NK-92 (cell line): ENCODE data around the gene KAT2B.
"Not testable (repeated sequence)": the region's sequence is repeated elsewhere in the genome, so short reads cannot be mapped to it uniquely, and the experiment has no call there.

Experiments used
- DNase-seq: peaks from one replicate; lab custom pipeline; 2025; ENCODE audit not compliant: unreplicated experiment; lab: John Stamatoyannopoulos, UW

KAT2B gene

DNA sequence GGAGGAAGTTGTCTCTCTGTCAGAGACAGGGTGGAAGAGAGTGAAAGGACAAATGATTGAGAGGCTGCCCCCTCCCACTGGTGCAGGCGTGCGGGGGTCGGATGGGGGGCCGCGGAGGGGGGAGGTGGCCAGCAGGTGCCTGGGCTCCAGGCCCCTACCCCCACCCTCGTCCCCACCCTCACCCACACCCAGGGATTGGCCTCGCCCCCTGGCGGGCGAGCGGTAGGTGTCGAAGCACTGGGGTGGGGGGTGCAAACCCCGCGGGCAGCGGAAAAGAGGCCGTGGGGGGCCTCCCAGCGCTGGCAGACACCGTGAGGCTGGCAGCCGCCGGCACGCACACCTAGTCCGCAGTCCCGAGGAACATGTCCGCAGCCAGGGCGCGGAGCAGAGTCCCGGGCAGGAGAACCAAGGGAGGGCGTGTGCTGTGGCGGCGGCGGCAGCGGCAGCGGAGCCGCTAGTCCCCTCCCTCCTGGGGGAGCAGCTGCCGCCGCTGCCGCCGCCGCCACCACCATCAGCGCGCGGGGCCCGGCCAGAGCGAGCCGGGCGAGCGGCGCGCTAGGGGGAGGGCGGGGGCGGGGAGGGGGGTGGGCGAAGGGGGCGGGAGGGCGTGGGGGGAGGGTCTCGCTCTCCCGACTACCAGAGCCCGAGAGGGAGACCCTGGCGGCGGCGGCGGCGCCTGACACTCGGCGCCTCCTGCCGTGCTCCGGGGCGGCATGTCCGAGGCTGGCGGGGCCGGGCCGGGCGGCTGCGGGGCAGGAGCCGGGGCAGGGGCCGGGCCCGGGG lies at the start of gene KAT2B:
KAT2B (plus strand) TSS at position 682 of the 783 bp plus-strand sequence; CDS start at position 714, 32 bp downstream.
- no peak for DNase-seq

DNA sequence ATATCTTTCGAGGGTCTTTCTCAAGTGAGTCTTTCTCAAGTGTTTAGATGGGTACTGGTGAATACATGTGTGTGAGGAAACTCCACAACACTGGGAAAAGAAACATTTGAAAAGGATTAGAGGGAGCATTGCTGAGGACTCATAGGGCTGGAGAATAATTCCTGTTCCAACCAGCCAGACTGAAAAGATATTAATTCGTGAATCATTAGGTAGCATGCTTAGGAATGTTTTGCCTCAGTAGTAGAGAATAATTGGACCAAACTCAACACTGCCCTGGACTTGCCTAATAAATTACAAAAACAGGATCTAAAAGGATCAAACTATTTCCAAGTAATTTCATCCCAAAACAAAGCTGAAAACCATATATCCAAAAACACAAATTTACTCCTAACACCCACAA lies 45.5 kb upstream of the KAT2B start:
- DNase-seq: no peak

DNA sequence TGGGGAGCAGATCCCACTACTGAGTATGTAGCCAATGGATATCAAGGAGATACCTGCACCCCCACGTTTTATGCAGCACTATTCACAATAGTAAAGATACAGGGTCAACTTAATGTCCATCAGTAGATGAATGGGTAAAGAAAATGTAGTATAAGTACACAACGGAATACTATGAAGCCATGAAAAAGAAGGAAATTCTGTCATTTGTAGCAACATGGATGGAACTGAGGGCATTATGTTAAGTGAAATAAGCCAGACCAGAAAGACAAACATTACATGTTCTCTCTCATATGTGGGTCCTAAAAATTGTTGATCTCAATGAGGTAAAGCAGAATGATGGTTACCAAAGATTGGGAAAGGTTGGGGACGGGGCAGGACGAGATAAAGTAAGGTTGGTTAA lies 42.7 kb upstream of the KAT2B start:
- DNase-seq: no peak

DNA sequence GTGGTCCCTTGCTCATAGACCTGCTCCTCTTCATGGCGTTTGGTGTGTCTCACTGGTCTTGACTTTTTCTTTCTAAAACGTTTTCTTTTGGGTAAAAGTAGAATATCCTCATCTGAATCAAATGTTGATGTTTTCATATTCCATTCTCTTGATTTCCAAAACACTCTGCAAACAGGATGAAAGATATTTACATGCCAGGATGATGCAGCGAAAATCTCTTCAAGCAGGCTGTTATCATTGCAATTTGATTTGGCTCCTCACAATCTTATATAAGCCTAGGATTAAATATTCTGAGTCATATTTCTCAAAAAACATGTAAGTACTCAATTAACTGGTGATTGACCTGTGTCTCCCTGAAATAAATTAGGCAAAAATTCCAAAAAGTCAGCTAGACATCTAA lies 38.3 kb upstream of the KAT2B start:
- no peak for DNase-seq

DNA sequence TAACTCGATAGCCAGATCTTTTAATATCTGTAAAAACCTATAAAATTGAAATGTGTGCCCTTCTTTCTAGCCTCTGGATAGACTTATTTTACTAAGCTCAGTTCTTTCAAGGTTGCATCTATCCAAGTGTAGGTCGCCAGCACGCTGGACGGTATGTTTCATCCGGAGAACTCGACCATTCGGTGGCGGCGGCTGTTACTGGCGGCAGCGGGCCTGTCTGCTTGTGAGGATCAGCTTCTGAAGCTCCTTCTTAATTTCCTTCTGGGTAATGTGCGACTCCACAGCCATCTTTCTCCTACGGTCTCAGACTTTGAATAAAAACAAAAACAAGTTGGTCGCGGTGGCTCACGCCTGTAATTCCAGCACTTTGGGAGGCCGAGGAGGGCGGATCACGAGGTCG lies 32.3 kb upstream of the KAT2B start:
- DNase-seq: no peak

DNA sequence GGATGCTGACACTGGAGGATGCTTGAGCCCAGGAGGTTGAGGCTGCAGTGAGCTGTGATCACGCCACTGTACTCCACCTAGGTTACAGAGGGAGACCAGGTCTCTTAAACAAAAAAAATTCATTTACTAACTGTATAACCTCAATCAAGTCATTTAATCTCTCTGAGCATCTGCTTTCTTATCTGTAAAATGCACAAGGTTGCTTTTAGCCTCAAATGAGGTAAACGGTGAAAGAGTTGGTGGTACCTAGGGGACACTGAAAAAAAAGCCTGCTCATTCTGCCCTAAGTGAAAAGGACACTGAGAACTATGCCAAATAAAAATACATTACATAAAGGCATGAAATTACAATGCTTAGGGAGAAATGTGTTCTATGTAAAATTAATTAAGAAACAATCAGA lies 31.6 kb upstream of the KAT2B start:
- DNase-seq: no peak

DNA sequence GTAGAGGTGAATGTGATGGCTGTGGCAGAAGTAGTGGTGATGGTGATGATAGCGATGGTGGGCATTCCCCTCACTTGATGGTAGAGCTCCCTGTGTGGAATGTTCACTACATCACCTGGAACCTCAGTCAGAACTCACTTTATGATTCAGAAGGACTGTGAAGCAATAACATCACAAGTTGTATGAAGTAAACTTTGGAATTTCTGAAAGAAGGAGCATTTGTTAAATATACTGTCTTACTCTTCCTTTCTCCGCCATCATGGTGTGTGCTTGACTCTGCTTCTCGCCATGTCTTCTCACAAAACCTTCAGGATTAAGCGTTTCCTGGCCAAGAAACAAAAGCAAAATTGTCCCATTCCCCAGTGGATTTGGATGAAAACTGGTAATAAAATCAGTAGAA lies 28.1 kb upstream of the KAT2B start, which contains the start of gene PP2D1:
PP2D1 (minus strand) TSS at position 101 of the 400 bp plus-strand sequence. CDS start 192 bp downstream, outside the sequence.
- DNase-seq: no peak

DNA sequence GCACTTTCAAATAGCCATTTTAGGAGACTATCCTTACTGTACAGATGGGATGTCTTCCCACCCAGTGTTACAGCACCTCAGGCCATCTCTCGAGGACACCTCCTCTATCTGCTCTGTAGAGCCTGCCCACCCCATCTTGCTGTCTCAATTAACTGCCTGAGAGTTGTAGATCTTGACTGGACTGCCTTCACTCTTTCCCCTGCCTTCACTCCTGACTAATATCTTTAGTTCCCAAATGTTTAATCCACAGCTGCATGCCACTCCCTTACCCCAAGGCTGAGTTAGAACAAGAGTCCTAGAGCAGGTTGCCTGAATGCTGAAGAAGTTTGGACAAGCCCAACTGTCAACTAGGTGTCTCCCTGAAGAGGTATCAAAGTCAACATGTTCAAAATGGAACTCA lies 26.9 kb upstream of the KAT2B start:
- DNase-seq: no peak

DNA sequence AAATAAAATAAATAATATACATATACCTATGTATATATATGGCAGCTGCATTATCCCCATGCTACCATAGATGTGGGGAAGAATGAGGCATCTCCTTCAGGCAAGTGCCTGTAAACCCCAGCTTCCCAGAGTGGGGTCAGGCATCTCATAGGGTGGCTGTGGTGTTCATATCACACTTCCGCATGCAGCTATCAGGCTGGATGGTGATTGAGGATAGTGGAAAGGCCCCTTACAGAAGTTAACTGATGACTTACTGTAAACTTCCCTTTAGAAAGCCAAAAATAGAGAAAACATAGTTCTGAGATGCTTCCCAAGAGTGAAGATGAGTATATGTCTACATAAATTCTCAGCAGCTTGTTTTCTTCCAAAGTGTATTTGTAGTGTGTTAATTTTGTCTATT lies 24.7 kb upstream of the KAT2B start:
- DNase-seq: no peak

DNA sequence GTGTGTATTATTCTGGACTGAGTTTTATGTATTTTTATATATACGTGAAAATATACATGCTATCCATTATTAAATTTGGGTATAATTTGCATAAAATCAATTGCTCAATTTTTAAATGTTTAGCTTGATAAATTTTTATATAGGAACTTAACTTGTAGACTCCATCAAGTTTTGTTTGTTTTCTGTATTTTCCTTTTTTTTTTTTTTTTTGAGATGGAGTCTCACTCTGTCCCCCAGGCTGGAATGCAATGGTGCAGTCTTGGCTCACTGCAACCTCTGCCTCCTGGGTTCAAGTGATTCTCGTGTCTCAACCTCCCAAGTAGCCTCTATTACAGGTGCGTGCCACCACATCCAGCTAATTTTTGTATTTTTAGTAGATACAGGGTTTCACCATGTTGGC lies 24.2 kb upstream of the KAT2B start:
- not testable (repeated sequence) for DNase-seq

DNA sequence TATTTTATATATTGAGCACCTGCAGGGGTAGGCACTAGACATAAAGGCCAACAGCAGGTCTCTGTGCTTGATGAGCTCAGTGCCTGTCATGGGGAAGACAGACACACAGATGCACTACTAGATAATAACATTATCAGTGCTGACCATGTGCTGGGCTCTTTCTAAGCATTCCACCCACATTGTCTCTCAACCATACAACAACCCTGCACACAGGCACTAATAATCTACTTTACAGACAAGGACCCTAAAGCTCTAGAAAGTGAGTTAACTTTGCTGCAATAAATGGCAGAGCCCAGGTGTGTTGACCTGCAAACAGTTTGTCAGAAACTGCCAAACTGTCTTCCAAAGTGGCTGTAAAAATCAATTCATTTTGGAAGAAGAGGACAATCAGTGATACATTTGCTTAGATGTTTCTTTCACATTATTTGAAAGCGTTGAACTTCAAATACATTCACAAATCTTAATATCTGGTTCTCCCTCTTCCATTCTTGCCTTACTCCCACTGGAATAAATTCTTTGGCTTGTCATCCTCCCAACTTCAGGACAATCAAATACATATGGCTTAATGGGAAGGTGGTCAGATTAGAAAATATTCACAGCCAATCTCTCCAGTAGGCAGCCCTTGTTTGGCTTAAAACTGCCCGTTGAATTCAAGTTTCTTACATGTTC lies 17.2 kb upstream of the KAT2B start:
- DNase-seq: no peak

DNA sequence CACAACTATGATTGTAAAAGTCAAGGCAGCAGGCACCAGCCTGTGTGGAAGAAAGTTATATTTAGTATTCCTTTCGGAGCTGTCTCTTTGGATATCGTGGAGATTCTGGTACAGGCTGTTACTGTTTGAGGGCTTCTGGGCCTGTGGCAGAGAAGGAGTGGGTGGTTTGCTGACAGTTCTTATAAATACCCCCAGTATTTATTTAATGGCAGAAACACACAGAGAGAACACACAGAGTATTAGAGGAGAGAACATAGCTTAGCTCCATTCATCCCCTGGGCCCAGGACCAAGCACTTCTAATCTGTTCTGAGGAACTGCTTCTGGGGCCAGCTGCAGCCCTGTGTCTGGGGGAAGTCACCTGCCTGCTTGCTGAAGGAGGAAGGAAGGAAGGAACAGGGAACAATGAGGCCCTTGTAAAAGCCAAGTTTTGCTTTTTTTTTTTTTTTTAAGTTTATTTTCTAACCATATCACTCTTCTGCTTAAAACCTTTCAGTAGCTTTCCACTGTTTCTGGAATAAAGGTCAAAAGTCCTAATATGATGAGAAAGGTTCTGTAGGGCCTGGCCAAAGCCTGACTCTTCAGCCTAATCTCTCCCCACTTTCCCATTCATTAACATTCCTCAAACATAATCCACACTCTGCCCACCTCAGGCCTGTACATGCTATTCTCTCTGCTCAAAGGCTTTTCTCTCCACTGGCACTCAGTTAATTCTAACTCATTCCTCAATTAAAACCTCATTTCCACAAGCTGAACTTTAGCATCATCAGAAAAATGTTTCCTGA lies 16.4 kb upstream of the KAT2B start:
- DNase-seq: no peak

DNA sequence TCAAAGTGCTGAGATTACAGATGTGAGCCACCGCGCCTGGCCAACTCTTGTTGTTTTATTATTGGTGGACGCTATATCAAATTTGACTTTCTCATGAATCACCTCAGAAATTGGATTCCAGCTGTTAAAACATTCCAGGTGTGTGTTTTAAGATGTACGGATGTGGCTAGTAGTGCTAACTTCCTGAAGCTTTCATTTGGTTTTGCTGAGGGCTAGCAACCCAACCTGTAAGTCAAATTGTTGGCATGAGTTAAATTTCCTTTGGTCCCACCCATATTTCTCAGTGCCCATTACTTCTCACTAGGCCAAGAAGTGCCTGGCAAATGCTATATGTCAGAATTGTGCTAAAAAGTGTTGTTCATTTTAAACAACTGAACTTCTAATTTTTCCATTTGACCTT lies 13.1 kb upstream of the KAT2B start:
- no peak for DNase-seq

DNA sequence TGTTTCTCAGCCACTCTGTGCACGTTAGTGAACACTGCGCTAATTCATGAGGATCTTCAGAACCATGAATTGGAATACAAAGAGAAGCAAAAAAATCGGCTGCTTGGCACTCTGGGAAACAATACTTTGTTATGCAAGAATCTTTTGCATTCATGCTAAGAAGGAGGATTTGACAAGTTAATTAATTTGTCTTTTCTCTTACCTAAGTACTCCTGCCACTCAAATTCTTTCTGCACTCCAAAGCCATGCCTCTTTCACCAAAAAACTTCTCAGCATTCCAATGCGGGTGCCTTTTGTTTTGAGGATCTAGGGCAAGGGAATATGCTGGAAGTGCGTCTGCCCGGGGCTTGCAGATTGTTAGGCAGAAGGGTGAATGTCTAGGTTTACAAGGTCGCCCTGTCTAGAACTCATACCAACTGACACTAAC lies 11.3 kb upstream of the KAT2B start:
- DNase-seq: no peak

DNA sequence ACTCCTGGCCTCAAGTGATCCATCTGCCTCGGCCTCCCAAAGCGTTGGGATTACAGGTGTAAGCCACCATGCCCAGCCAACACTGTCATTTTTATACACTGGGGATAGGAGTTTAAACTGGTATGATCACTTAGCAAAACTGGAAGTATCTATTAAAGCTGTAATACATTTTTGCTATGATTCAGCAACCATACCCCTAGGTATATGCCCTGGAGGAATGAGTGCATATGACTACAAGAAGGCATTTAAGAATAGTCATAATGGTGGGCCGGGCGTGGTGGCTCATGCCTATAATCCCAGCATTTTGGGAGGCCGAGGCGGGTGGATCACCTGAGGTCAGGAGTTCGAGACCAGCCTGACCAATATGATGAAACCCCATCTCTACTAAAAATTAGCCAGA lies 8.3 kb upstream of the KAT2B start:
- DNase-seq: not testable (repeated sequence)

DNA sequence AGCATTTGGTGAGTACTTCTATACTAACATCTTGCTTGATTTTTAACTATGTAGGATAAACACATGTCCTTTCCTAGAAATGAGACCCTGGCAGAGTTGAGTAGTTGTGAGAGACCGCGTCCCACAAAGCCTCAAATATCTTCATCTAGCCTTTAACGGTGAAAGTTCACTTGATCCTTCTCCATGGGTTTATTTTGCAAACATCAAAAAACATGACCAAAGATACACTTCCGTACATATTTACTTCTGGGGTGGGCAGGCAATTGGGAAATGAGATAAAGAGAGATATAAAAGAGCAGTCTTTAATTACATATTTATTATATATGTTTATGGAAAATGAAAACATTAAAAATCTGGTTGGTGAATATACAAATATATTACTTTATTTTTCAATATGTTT lies 5.2 kb upstream of the KAT2B start:
- no peak for DNase-seq

DNA sequence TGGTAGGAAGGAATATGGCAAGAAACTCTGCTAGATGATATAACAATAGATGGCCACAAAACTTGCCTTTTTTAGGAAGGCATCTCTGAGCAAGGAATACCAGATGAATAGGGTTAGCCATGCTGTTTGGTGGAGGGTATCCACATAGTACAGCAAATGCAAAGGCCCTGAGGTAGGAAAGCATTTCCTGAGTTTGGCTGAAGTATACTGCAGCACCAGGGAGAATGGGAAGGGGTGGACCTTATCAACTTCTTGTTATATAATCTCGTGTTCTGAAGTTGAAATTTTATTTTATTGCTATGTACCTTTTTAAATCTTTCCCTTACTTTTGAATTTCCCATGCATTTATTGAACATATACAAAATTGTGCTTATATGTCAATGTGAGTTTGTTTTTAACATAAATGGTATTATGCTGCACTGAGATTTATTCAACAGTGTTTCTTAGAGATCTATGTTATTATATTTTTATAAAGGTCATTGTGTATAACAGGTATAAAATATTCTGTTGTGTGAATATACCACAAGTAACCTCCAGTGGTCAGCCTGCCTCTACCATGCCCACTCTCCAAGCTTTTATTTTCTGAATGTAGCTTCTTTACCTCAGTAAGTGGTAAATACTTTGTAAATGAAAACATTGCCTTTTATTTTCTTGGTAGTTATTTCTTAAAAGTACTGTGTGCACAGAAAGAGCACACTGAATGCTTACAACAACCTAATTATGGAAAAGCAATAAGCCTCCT lies 2.8 kb upstream of the KAT2B start:
- DNase-seq: no peak

DNA sequence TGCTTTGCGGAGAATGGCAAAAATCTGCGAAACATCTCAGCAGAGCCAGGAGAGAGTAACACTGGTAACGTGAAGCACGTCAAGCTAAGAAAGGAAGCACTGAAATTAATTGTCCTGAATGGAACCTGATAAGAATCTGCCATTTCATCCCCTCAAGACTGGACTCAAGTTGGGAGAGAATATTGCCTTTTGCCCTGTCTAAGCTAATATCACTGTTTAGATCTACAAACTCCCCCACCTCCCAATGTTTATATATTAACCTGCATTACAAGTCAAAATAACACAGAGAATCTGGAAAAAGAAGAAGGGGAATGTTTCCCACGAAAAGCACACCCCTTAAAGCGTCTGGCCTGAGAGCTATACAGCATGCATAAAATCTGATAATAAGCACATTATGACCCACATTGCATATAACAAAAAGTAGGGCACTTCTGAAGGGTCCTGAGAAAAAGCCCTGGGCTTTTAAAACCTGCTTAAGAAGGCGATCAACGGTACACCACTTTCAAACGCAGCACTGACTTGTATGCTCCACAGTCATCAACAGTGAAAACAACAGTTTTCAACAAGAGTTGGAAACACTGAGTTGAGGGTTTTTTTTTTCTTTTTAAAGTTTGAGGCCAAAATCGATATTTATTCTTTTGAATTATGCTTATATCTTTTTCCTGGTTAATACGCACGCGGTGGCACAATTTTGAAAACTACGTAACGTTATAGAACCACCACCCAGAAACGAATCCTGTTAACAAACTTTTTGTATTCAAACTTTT lies 1.4 kb upstream of the KAT2B start:
- DNase-seq: no peak

DNA sequence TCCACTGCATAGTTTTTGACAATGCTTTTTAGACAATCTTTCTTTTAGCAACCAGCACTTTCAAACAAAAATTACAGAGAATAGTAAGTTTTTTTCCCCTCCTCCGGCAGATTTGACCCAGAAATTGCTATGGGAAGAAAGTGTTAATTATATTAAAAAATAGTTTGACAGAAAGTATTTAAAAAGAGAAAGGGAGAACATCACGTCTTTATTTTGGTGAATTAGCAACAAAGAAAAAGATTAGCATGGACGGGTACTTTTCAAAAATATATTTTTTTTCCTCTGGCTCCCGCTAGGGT lies 831 bp upstream of the KAT2B start:
- DNase-seq: no peak

DNA sequence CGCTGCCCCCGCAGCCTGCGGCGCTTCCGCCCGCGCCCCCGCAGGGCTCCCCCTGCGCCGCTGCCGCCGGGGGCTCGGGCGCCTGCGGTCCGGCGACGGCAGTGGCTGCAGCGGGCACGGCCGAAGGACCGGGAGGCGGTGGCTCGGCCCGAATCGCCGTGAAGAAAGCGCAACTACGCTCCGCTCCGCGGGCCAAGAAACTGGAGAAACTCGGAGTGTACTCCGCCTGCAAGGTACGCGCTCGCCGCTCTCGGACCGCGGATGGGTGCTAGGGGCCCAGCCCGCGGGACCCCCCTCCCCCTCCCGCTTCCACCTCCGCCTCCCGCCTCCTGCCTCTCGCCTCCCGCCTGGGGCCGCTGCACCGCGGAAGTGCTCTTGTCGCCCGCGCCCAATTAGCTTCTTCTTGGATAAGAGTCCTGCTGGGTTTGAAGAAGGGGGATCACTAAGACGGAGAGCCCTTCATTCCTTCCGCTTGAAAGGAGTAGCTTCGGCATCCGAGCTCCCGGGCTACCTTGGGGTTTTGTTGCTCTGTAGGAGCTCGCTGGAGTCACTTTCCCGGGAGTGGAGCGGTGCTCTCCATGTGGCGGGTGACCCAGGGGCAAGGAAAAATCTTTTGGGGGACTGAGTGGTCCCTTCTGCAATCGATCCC lies 426 bp downstream of the KAT2B start:
- DNase-seq: no peak
